K562 (cell line): ENCODE measurements around the gene ZNF862. TPM values are rescaled to one million over a fixed set of nuclear protein-coding genes. Genes with fewer than 3 reads are reported as not detected.

ENCODE experiments used
- ATAC-seq: fragments of 200-7000 bp; cut with Tn5 transposase; 3 replicates; pipeline ENCODE4 v1.9.1; 2020; ENCODE audit warnings: moderate library complexity
- BruUV-seq: library from RNA; stranded (reverse); fragments of 400-500 nt; replicated peaks from 2 replicates; lab custom pipeline; 2021; lab: Mats Ljungman, UMichigan
- CTCF ChIA-PET: fragments of 300-600 bp; formaldehyde crosslinking; extraction: SDS; loops from one replicate; lab custom pipeline; 2021; ENCODE audit warnings: low intra/inter-chr PET ratio; lab: Yijun Ruan, JAX
- POLR2A ChIA-PET: fragments of 300-600, 350-650 bp; sonication (Branson Sonifier 250); formaldehyde crosslinking; extraction: SDS; loops from one replicate; lab custom pipeline; 2021; ENCODE audit warnings: antibody characterized with exemption, inconsistent platforms; lab: Yijun Ruan, JAX
- DNase-seq, 4 experiments: peaks; one replicate each; pipeline versions ENCODE4 v3.0.0 to v3.0.0-alpha.2; 2011 to 2018; ENCODE audit warnings: low spot score in 3 of 4, mixed read lengths in 3 of 4; ENCODE audit errors: extremely low read depth in 1 of 4
- FAIRE-seq: peaks from 2 replicates; lab custom pipeline; 2011; peaks lifted over from hg19 to GRCh38; lab: Jason Lieb, UNC
- H2AFZ ChIP-seq: 2 replicates; pipeline ENCODE4 v1.6.0; 2011; ENCODE audit warnings: low read depth, low read length, control low read depth, inconsistent platforms
- H3K27ac ChIP-seq: fragments of 200-600 bp; 3 replicates; pipeline ENCODE4 v1.8.0; 2011; ENCODE audit warnings: low read depth, mild to moderate bottlenecking, control low read depth, inconsistent platforms, low read length, moderate library complexity, mixed read lengths; ENCODE audit errors: extremely low read depth
- H3K27me3 ChIP-seq, 2 experiments: fragments of 300-600 bp in 1 of 2; 2 replicates in 1 of 2; 3 replicates in 1 of 2; pipeline versions ENCODE4 v1.6.0 to v1.8.0; 2011; ENCODE audit warnings: inconsistent platforms in 2 of 2, low read length in 2 of 2, mild to moderate bottlenecking in 1 of 2, mixed read lengths in 1 of 2, moderate library complexity in 1 of 2; ENCODE audit not compliant: control insufficient read depth in 2 of 2, insufficient read depth in 2 of 2
- H3K36me3 ChIP-seq: fragments of 300-600 bp; 3 replicates; pipeline ENCODE4 v1.8.0; 2011; ENCODE audit warnings: mild to moderate bottlenecking, low read length, inconsistent platforms; ENCODE audit not compliant: control insufficient read depth, insufficient read depth
- H3K4me1 ChIP-seq, 2 experiments: fragments of 200-600 bp in 1 of 2; replicated peaks in 1 of 2; 2 replicates in 1 of 2; 3 replicates in 1 of 2; pipeline versions ENCODE4 v1.5.1 to v1.8.0; 2011; ENCODE audit warnings: inconsistent platforms in 2 of 2, low read length in 2 of 2, mild to moderate bottlenecking in 1 of 2, mixed read lengths in 1 of 2, moderate library complexity in 1 of 2; ENCODE audit not compliant: control insufficient read depth in 2 of 2, insufficient read depth in 2 of 2
- H3K4me2 ChIP-seq: 2 replicates; pipeline ENCODE4 v1.6.1; 2011; ENCODE audit warnings: low read length, control low read depth, inconsistent platforms, mixed read lengths; ENCODE audit not compliant: insufficient read depth
- H3K4me3 ChIP-seq: fragments of 200-600 bp; sonication (generic), shearing (Covaris generic); 2 replicates; pipeline ENCODE4 v1.5.1; 2016; ENCODE audit warnings: control low read depth, inconsistent platforms
- H3K79me2 ChIP-seq: fragments of 200-600 bp; 3 replicates; pipeline ENCODE4 v1.8.0; 2011; ENCODE audit warnings: low read length, inconsistent platforms; ENCODE audit not compliant: control insufficient read depth, insufficient read depth
- H3K9ac ChIP-seq, 2 experiments: 2 replicates each; pipeline versions ENCODE4 v1.6.0 to v1.6.1; 2011; ENCODE audit warnings: low read depth in 2 of 2, low read length in 2 of 2, control low read depth in 1 of 2, inconsistent platforms in 1 of 2, mild to moderate bottlenecking in 1 of 2, mixed read lengths in 1 of 2; ENCODE audit not compliant: insufficient read depth in 1 of 2
- H3K9me1 ChIP-seq: one replicate; pipeline ENCODE4 v1.6.0; 2011; ENCODE audit warnings: inconsistent platforms, mild to moderate bottlenecking, low read length, moderate library complexity; ENCODE audit not compliant: control insufficient read depth, insufficient read depth
- H3K9me3 ChIP-seq: replicated peaks from 2 replicates; pipeline ENCODE4 v1.5.1; 2011; ENCODE audit warnings: low read depth, low read length, inconsistent platforms; ENCODE audit not compliant: control insufficient read depth, insufficient read depth
- H4K20me1 ChIP-seq: replicated peaks from 2 replicates; pipeline ENCODE4 v1.6.1; 2011; ENCODE audit warnings: low read length, inconsistent platforms, mixed read lengths; ENCODE audit not compliant: control insufficient read depth, insufficient read depth
- CTCFL ChIP-seq: IDR thresholded peaks from 2 replicates; pipeline ENCODE4 v1.6.1; 2011; ENCODE audit warnings: borderline replicate concordance, low read depth, mild to moderate bottlenecking, moderate library complexity, low read length; ENCODE audit not compliant: insufficient read depth, poor library complexity, severe bottlenecking
- FOXO4 ChIP-seq: fragments of 450-650 bp; formaldehyde crosslinking; IDR thresholded peaks from 2 replicates; pipeline ENCODE4 v1.4.0; 2020; ENCODE audit warnings: mild to moderate bottlenecking, moderate library complexity
- NFYB ChIP-seq: IDR thresholded peaks from 2 replicates; pipeline ENCODE4 v1.6.1; 2011; ENCODE audit warnings: mild to moderate bottlenecking, moderate library complexity; ENCODE audit not compliant: insufficient read length; ENCODE audit errors: extremely low read depth
- POLR2A ChIP-seq: fragments of 450-650 bp; conservative IDR thresholded peaks from 2 replicates; pipeline ENCODE4 v1.6.1; 2016
- RBM25 ChIP-seq: fragments of 200-400 bp; formaldehyde crosslinking; IDR thresholded peaks from 2 replicates; pipeline ENCODE4 v1.6.1; 2018; ENCODE audit warnings: low read length, low read depth, moderate library complexity; ENCODE audit not compliant: severe bottlenecking
- TSC22D4 ChIP-seq: fragments of 450-650 bp; IDR thresholded peaks from 2 replicates; pipeline ENCODE4 v1.6.1; 2016; ENCODE audit warnings: missing genetic modification characterization, missing biosample characterization, control low read depth
- XRCC4 ChIP-seq: IDR thresholded peaks from one replicate; pipeline ENCODE4 v1.6.1; 2011; ENCODE audit not compliant: insufficient read depth, insufficient read length; ENCODE audit errors: extremely low read depth
- ZBTB2 ChIP-seq: fragments of 450-650 bp; IDR thresholded peaks from 2 replicates; pipeline ENCODE4 v1.6.1; 2016; ENCODE audit warnings: antibody characterized with exemption
- ZKSCAN3 ChIP-seq: fragments of 250-450 bp; sonication (Bioruptor Pico); IDR thresholded peaks from 2 replicates; pipeline ENCODE4 v1.4.0; 2020
- ZMIZ1 ChIP-seq, 2 experiments: fragments of 150-350 bp in 1 of 2; IDR thresholded peaks; 2 replicates each; pipeline ENCODE4 v1.6.1; 2012 to 2016; ENCODE audit warnings: low read depth in 2 of 2, low read length in 2 of 2, mild to moderate bottlenecking in 1 of 2, moderate library complexity in 1 of 2
- WGBS: fragments of 100-300 bp; shearing (Covaris generic); methylation state at CpG from one replicate; pipeline ENCODE4 v1.1.6; 2016; ENCODE audit warnings: low coverage, mixed read lengths; ENCODE audit not compliant: insufficient coverage; ENCODE audit errors: missing lambda C conversion rate; 5-methylcytosine and 5-hydroxymethylcytosine counted together
- in situ Hi-C: fragments of 300-500 bp; cut with MboI; formaldehyde crosslinking; loops from 4 replicates; pipeline ENCODE4 v1.15.0; 2018; ENCODE audit warnings: inconsistent platforms, mixed read lengths
- intact Hi-C: fragments of 100-400 bp; cut with micrococcal nuclease; formaldehyde crosslinking; loops from 2 replicates; pipeline ENCODE4 v1.14.2; 2022
- polyA plus RNA-seq, 8 experiments: library from polyadenylated mRNA; depleted of rRNA in 4 of 8; stranded (reverse) in 5 of 8; unstranded in 3 of 8; fragments of >200 nt; fragmentation: Nextera tagmentation in 2 of 8; fragmentation: Illumina TruSeq in 1 of 8; extraction: Ambion mirVana in 2 of 8; extraction: Trizol in 1 of 8; gene quantifications; 2 replicates each; pipeline versions ENCODE4 v1.2.1 to v1.2.3, GENCODE V29; 2011 to 2014; ENCODE audit warnings: inconsistent platforms in 1 of 8, missing spikeins in 1 of 8
- total RNA-seq, 7 experiments: library from RNA; depleted of rRNA in 6 of 7; stranded (reverse); fragments of >200 nt in 6 of 7; fragmentation: Illumina TruSeq in 2 of 7; extraction: Trizol in 2 of 7; gene quantifications; 2 replicates each; pipeline versions ENCODE4 v1.2.1 to v1.2.3, GENCODE V29; 2011 to 2021; ENCODE audit warnings: low replicate concordance in 1 of 7

Gene ZNF862
- total and polyA plus RNA-seq, 9 of the 15 experiments (the other 6 are each of a cell fraction or from before 2014, with no cell fraction given): 1.1 to 3.9 (median 2.6) TPM

GRCh38 chr7:149822353-149822943, 15.7 kb upstream of the ZNF862 start (continued):
- TF ChIP-seq CTCFL (no peak), ZBTB2 (no peak)
- TF ChIP-seq, all 486 proteins: peak for 7

- peaks cover 5% of the 10 kb centered on the region for H3K9me1 ChIP-seq
- no peak for DNase-seq
- H3K4me1 ChIP-seq: peaks cover 14 to 83% of the 10 kb centered on the region in 2 experiments
- no peak overlapping the region for H2AFZ ChIP-seq
- 11% methylated on average over 8 of the region's 8 CpGs for WGBS
- no peak overlapping the region for H3K4me2 ChIP-seq
- peaks cover 26 to 80% of the 10 kb centered on the region in 2 experiments; a peak in 4 of 5 replicates for H3K27me3 ChIP-seq
- BruUV-seq: no TSS peak
- ChIA-PET POLR2A (interaction anchor here (0.8 to 1.1 kb wide), 3 partner anchors 10 to 20 kb away, joined by 3 to 5 read pairs (median 4); no protein-coding TSS in a partner anchor), CTCF (no interaction called here)
- no peaks in the 10 kb centered on the region for H3K36me3 ChIP-seq
- in situ Hi-C loops (no loop called here), intact Hi-C loops (no loop called here)
- H3K4me3 ChIP-seq: no peak overlapping the region
- no peaks in the 10 kb centered on the region for H3K79me2 ChIP-seq
- H3K9me3 ChIP-seq: no peaks in the 10 kb centered on the region
- H3K9ac ChIP-seq: 0 out of 4 replicates have a peak overlapping the region, but pooled peaks of 1 of the 2 experiments have one; percentile 11
- no peak for ATAC-seq
- FAIRE-seq: no peak
- H3K27ac ChIP-seq: no peak overlapping the region
- H4K20me1 ChIP-seq: peaks cover 37% of the 10 kb centered on the region
- TF ChIP-seq ZMIZ1 (IDR thresholded peaks at IDR 0.05; ENCODE audit: low read depth in 2 of 2, low read length in 2 of 2): no peak
- TF ChIP-seq XRCC4: no peak
- no peak for TF ChIP-seq RBM25
- no peak for TF ChIP-seq NFYB
- no peak for TF ChIP-seq POLR2A
- no peak for TF ChIP-seq TSC22D4
- no peak for TF ChIP-seq ZKSCAN3 (CRISPR knock-in tag)
- TF ChIP-seq FOXO4 (CRISPR knock-in tag): no peak
Observed at GRCh38 chr7:149823191-149823630, 15.0 kb upstream of the ZNF862 start.
